Measurements from ENCODE around the gene PRKAG2. TPM values are rescaled to one million over a fixed set of nuclear protein-coding genes. Genes with fewer than 3 reads are reported as not detected.

The PRKAG2 gene
- total and polyA plus RNA-seq, 4 donors: 3.6 to 25.1 (median 16.8) TPM

GRCh38 chr7:151694828-151695580, 181.9 kb downstream of the PRKAG2 start:
- peak overlapping the region in 1 of 2 donors; percentile 21 for H3K9ac ChIP-seq (ENCODE audit: low read depth in 1 of 2, low read length in 2 of 2)
- peaks cover 15 to 31% (median 26%) of the 10 kb centered on the region in 4 donors for H3K4me1 ChIP-seq (ENCODE audit: control insufficient read depth in 4 of 4, insufficient read depth in 4 of 4, low read length in 3 of 4)
- H3K27me3 ChIP-seq (ENCODE audit: control insufficient read depth in 4 of 4, insufficient read depth in 4 of 4, low read length in 3 of 4): no peaks in the 10 kb centered on the region
- H3K4me3 ChIP-seq (ENCODE audit: low read depth in 1 of 3, low read length in 3 of 3): no peak overlapping the region
- WGBS: 18% methylated on average over 15 of the region's 15 CpGs
- H3K36me3 ChIP-seq (ENCODE audit: control insufficient read depth in 4 of 4, insufficient read depth in 3 of 4, low read depth in 1 of 4, low read length in 3 of 4): no peaks in the 10 kb centered on the region
- no peak for DNase-seq (ENCODE audit: low spot score)
- no peaks in the 10 kb centered on the region for H3K9me3 ChIP-seq (ENCODE audit: control insufficient read depth in 4 of 4, low read length in 3 of 4)
- peak overlapping the region; percentile 58 to 81 for H3K27ac ChIP-seq (ENCODE audit: low read depth in 1 of 2, low read length in 2 of 2)
- no peak for TF ChIP-seq TAF1 (conservative IDR thresholded peaks at IDR 0.05)
- TF ChIP-seq JUND (IDR thresholded peaks at IDR 0.05): peak; percentile 37 to 86
- peak; percentile 22 for TF ChIP-seq HNF4G (IDR thresholded peaks at IDR 0.05)
- TF ChIP-seq SP1 (IDR thresholded peaks at IDR 0.05): peak; percentile 87
- TF ChIP-seq REST (IDR thresholded peaks at IDR 0.05): peak; percentile 32
- TF ChIP-seq ATF3 (IDR thresholded peaks at IDR 0.05): peak; percentile 33
- TF ChIP-seq RAD21 (IDR thresholded peaks at IDR 0.05): peak; percentile 59 to 67
- peak; percentile 84 for TF ChIP-seq ZBTB33 (IDR thresholded peaks at IDR 0.05)
- no peak for TF ChIP-seq FOXA1 (IDR thresholded peaks at IDR 0.05)
- peak; percentile 86 to 91 for TF ChIP-seq RXRA (IDR thresholded peaks at IDR 0.05)
- peak; percentile 80 for TF ChIP-seq MAX (IDR thresholded peaks at IDR 0.05)
- TF ChIP-seq GABPA (IDR thresholded peaks at IDR 0.05 in 1 of 2, conservative IDR thresholded peaks at IDR 0.05 in 1 of 2): peak in 1 of 2 donors; percentile 32
- TF ChIP-seq EGR1 (IDR thresholded peaks at IDR 0.05; ENCODE audit: low read depth in 2 of 2): peak; percentile 30 to 83
- TF ChIP-seq NR2F2 (IDR thresholded peaks at IDR 0.05): peak; percentile 74
- peak; percentile 64 for TF ChIP-seq FOXA2 (IDR thresholded peaks at IDR 0.05)
- peak; percentile 65 to 77 for TF ChIP-seq HNF4A (conservative IDR thresholded peaks at IDR 0.05)
- TF ChIP-seq CTCF (IDR thresholded peaks at IDR 0.05; ENCODE audit: low read depth, low read length, missing input control): no peak
- TF ChIP-seq YY1 (IDR thresholded peaks at IDR 0.05): peak; percentile 49
